Epithelial cell of esophagus (primary cell): Measurements from ENCODE around the gene MBNL1.
"Not testable (repeated sequence)": the region's sequence is repeated elsewhere in the genome, so short reads cannot be mapped to it uniquely, and the experiment has no call there.

Source experiments
- DNase-seq: peaks from one replicate; pipeline ENCODE4 v3.0.0; 2010; ENCODE audit warnings: low read depth
- H3K4me3 ChIP-seq: 2 replicates; pipeline ENCODE4 v1.5.1; 2011; ENCODE audit warnings: mild to moderate bottlenecking, low read length, control low read depth
- TF ChIP-seq, protein P1 (sequence below): IDR thresholded peaks from 2 replicates; pipeline ENCODE4 v1.5.1; 2011; ENCODE audit warnings: low read depth, mild to moderate bottlenecking, low read length, control low read depth, inconsistent platforms; ENCODE audit not compliant: insufficient read depth; ENCODE audit errors: missing control alignments

Gene MBNL1

DNA sequence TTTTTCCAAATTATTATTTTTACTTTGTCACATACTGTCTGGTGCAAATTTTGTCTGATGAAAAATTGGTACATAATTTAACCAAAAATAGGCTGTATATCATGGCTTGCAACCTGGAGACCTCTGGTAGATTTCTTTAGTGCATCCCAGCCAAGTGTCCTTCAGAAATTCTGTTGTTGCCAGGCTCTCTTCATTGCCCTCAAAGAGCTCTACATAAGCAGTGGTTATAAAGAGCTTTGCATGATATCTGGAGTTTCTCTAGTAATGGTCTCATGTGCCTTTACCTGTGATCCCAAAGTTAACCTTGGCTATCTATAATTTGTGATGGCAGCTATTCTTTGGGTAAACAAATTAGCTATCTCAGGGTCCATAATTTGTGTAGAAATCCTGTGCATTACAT is 157.7 kb downstream of the MBNL1 start:
- TF ChIP-seq, protein P1, sequence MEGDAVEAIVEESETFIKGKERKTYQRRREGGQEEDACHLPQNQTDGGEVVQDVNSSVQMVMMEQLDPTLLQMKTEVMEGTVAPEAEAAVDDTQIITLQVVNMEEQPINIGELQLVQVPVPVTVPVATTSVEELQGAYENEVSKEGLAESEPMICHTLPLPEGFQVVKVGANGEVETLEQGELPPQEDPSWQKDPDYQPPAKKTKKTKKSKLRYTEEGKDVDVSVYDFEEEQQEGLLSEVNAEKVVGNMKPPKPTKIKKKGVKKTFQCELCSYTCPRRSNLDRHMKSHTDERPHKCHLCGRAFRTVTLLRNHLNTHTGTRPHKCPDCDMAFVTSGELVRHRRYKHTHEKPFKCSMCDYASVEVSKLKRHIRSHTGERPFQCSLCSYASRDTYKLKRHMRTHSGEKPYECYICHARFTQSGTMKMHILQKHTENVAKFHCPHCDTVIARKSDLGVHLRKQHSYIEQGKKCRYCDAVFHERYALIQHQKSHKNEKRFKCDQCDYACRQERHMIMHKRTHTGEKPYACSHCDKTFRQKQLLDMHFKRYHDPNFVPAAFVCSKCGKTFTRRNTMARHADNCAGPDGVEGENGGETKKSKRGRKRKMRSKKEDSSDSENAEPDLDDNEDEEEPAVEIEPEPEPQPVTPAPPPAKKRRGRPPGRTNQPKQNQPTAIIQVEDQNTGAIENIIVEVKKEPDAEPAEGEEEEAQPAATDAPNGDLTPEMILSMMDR = no peak
- no peak for DNase-seq
- no peak overlapping the region for H3K4me3 ChIP-seq

DNA sequence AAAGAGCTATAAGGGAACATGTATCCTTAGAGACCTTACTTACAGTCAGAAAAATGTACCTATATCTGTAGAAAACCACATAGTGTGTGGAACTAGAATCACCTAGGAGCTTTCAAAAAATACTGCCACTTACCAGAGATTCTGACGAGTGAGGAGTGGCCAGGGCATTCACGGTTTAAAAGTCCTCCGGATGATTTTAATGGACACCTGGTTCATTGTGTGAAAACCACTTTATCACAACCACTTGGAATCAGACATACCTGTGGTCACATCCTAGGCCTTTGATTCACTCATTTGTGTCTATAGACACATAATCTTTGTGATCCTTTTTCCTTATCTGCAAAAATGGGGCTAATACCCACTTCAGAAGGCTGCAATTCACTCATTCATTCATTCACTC is 159.8 kb downstream of the MBNL1 start:
- TF ChIP-seq, protein P1 = no peak
- H3K4me3 ChIP-seq = no peak overlapping the region
- DNase-seq = no peak

DNA sequence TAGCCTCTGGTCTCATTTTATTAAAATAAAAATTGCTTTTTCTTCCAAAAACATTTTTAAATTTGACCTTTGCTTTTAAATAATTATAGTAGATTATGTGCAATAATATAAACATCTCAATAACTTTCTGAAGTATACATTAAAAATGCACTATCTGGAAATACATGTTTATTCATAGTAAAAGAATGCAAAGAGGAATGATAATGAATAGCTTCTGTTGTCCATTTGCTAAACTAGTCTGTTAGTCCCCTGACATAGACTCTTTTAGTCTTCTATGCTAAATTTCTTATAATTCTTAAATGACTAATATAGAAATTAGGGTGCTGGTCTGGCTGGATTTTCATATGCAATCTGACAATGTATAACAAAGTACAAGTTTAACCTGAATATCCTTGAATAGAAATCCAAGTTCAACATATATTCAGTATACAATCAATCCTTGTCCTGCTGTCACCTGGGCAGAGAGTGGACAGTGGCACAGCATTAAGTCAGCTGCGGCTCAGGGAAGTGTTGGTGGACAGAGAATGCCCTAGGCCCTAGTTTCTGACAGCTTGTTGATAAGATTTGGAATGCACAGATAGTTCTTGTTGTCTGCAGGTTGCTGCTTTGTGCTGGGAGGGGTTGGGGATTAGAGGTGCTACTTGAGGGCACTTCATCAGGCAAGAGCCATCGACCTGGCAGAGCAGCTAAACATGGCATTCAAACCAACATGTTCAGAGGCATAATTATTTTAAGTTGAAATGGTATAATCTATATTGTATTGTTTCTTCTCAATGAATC is 161.7 kb downstream of the MBNL1 start:
- no peak overlapping the region for H3K4me3 ChIP-seq
- DNase-seq = no peak
- TF ChIP-seq, protein P1 = no peak

DNA sequence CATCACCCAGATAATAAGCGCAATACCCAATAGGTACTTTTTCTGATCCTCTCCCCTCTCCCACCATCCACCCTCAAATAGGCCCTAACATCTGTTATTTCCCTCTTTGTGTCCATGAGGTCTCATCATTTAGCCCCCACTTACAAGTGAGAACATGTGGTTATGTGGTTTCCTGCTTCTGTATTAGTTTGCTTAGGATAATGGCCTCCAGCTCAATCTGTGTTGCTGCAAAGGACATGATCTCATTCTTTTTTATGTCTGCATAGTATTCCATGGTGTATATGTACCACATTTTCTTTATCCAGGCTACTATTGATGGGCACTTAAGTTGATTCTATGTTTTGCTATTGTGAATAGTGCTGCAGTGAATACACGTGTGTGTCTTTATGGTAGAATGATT is 165.4 kb downstream of the MBNL1 start:
- no peak overlapping the region for H3K4me3 ChIP-seq
- no peak for DNase-seq
- TF ChIP-seq, protein P1 = no peak

DNA sequence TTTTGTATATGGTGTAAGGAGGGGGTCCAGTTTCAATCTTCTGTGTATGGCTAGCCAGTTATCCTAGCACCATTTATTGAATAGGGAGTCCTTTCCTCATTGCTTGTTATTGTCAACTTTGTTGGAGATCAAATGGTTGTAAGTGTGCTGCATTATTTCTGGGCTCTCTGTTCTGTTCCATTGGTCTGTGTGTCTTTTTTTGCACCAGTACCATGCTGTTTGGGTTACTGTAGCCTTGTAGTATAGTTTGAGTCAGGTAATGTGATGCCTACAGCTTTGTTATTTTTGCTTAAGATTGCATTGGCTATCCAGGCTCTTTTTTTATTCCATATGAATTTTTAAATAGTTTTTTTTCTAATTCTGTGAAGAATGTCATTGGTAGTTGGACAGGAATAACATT is 166.5 kb downstream of the MBNL1 start:
- H3K4me3 ChIP-seq, DNase-seq: not testable (repeated sequence)

DNA sequence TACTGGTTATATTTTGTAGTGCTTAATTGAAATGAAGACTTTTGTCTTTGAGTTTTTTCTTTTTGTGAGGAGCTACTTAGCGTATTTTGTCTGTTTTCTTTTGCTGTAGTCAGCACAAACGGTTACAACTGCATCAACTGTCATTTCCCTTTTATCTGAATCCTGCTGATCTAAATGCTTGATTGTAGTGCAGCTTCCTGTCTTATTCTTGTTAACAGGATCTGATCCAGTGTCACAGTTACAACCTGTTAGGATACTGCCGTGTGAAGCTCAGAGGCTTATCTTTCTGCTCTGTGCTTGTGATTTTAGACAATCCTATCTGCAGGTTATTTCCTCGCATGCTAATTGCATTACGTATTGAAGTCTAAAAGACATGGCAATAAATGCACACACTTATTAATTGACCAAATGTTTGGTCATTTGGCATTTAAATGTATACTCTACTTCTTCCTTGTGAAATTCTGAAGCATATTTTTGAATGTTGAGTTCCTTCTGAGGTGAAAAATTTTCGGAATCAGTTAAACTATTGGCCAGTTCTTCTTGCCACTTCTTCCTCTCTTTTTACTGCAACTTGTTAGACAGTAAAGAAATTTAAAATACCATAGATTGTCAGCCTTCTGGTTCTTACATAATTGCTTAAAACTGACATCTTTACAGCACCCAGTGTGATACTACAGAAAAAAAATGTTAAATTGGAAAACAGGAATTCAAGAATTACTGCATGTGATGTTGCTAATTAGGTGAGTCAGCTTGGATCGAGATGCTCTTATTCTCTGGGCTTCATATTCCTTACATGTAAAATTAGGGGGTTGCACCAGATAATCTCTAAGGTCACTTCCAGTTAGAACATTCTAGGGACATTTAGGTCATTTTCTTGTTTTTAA is 168.2 kb downstream of the MBNL1 start:
- H3K4me3 ChIP-seq = no peak overlapping the region
- no peak for DNase-seq
- TF ChIP-seq, protein P1 = no peak

DNA sequence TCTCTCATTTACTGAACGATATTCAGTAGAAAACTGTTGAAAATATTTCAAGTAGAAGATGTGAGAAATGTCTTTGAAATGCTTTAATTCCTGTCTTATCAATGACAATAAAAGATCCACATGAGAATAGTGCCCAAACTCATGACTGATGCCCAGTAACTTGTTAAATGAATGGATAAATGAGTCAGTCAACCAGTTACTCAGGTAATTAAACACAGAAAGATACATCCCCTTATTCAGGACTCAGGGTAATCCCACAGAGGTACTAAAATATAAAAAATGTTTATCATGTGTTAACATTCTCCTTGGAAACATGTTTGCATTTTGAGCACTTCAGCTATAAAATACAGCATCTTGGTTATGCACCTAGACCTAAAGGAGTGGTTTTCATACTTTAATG is 169.5 kb downstream of the MBNL1 start:
- H3K4me3 ChIP-seq = no peak overlapping the region
- TF ChIP-seq, protein P1 = no peak
- DNase-seq = no peak
